HCT116 (cell line): Measurements from ENCODE around the gene BTBD9. TPM values are rescaled to one million over a fixed set of nuclear protein-coding genes. Genes with fewer than 3 reads are reported as not detected.
A peak's percentile ranks its signal among the peaks of the same experiment; 100 is the strongest.

ENCODE experiments used
- ATAC-seq: fragments of 200-7000 bp; cut with Tn5 transposase; 2 replicates; pipeline ENCODE4 v1.9.1; 2020; ENCODE audit warnings: mild to moderate bottlenecking, moderate library complexity
- BruUV-seq: library from RNA; stranded (reverse); fragments of 400-500 nt; replicated peaks from 2 replicates; lab custom pipeline; 2021; lab: Mats Ljungman, UMichigan
- CTCF ChIA-PET: fragments of 300-600 bp; sonication (Branson Sonifier 250); formaldehyde crosslinking; loops from one replicate; lab custom pipeline; 2021; ENCODE audit warnings: antibody characterized with exemption; lab: Charles Lee
- POLR2A ChIA-PET: fragments of 300-600, 350-600 bp; sonication (Branson Sonifier 250); formaldehyde crosslinking; loops from one replicate; lab custom pipeline; 2021; ENCODE audit warnings: antibody characterized with exemption; lab: Charles Lee
- RAD21 ChIA-PET, 2 experiments: fragments of 300-600 bp; sonication (Branson Sonifier 250); formaldehyde crosslinking; loops; one replicate each; lab custom pipeline; 2023; ENCODE audit warnings: low total read pairs in 2 of 2; ENCODE audit not compliant: uncharacterized antibody in 2 of 2, unreplicated experiment in 2 of 2, low non-redundant PET in 1 of 2; lab: Charles Lee
- DNase-seq: peaks from one replicate; pipeline ENCODE4 v3.0.0-alpha.2; 2010; ENCODE audit warnings: low read depth, low spot score
- H2AFZ ChIP-seq: fragments of 200-600 bp; shearing (Covaris generic), sonication (generic); 2 replicates; pipeline ENCODE4 v1.6.1; 2017; ENCODE audit warnings: low read depth, mixed run types, mixed read lengths, antibody characterized with exemption, low read length; ENCODE audit not compliant: poor library complexity, severe bottlenecking
- H3K27ac ChIP-seq: 2 replicates; pipeline ENCODE4 v1.5.1; 2012; ENCODE audit warnings: low read depth, low read length
- H3K27me3 ChIP-seq: fragments of 200-600 bp; sonication (generic); 2 replicates; pipeline ENCODE4 v1.6.1; 2016; ENCODE audit warnings: mixed run types, low read length, mixed read lengths; ENCODE audit not compliant: insufficient read depth
- H3K36me3 ChIP-seq, 2 experiments: fragments of 200-500 bp in 1 of 2; fragments of 200-600 bp in 1 of 2; sonication (Bioruptor generic) in 1 of 2; sonication (generic) in 1 of 2; 2 replicates each; pipeline versions ENCODE4 v1.5.1 to v1.6.1; 2014 to 2016; ENCODE audit warnings: low read length in 2 of 2, inconsistent platforms in 1 of 2, mixed read lengths in 1 of 2, mixed run types in 1 of 2; ENCODE audit not compliant: insufficient read depth in 2 of 2, control insufficient read depth in 1 of 2
- H3K4me1 ChIP-seq, 2 experiments: fragments of 200-600 bp in 1 of 2; sonication (generic) in 1 of 2; 2 replicates each; pipeline versions ENCODE4 v1.5.1 to v1.6.1; 2012 to 2017; ENCODE audit warnings: low read length in 2 of 2, inconsistent platforms in 1 of 2, mild to moderate bottlenecking in 1 of 2, mixed read lengths in 1 of 2, mixed run types in 1 of 2, moderate library complexity in 1 of 2; ENCODE audit not compliant: insufficient read depth in 2 of 2, control insufficient read depth in 1 of 2
- H3K4me2 ChIP-seq: fragments of 200-600 bp; sonication (generic); 2 replicates; pipeline ENCODE4 v1.6.1; 2017; ENCODE audit warnings: mixed run types, low read length, mixed read lengths
- H3K4me3 ChIP-seq, 2 experiments: fragments of 200-600 bp in 1 of 2; sonication (generic) in 1 of 2; replicated peaks in 1 of 2; 2 replicates each; pipeline ENCODE4 v1.5.1; 2011 to 2016; ENCODE audit warnings: low read length in 2 of 2, control low read depth in 1 of 2, low read depth in 1 of 2, mild to moderate bottlenecking in 1 of 2, mixed read lengths in 1 of 2, mixed run types in 1 of 2
- H3K79me2 ChIP-seq: fragments of 200-600 bp; sonication (generic); 2 replicates; pipeline ENCODE4 v1.6.1; 2017; ENCODE audit warnings: mild to moderate bottlenecking, mixed run types, low read length, moderate library complexity, mixed read lengths; ENCODE audit not compliant: insufficient read depth
- H3K9ac ChIP-seq: fragments of 200-600 bp; sonication (generic); 2 replicates; pipeline ENCODE4 v1.6.1; 2016; ENCODE audit warnings: low read length, mixed read lengths
- H3K9me2 ChIP-seq: fragments of 200-600 bp; sonication (generic), shearing (Covaris generic); 2 replicates; pipeline ENCODE4 v1.6.1; 2017; ENCODE audit warnings: mixed run types, mild to moderate bottlenecking, moderate library complexity; ENCODE audit not compliant: insufficient read depth
- H3K9me3 ChIP-seq, 2 experiments: fragments of 200-500 bp in 1 of 2; fragments of 200-600 bp in 1 of 2; sonication (Bioruptor generic) in 1 of 2; sonication (generic) in 1 of 2; 2 replicates each; pipeline ENCODE4 v1.6.1; 2014 to 2017; ENCODE audit warnings: low read length in 2 of 2, mixed read lengths in 2 of 2, inconsistent platforms in 1 of 2, low read depth in 1 of 2, mild to moderate bottlenecking in 1 of 2, mixed run types in 1 of 2, moderate library complexity in 1 of 2; ENCODE audit not compliant: control insufficient read depth in 1 of 2, insufficient read depth in 1 of 2
- H4K20me1 ChIP-seq: fragments of 200-600 bp; sonication (generic), shearing (Covaris generic); 2 replicates; pipeline ENCODE4 v1.6.1; 2017; ENCODE audit warnings: mixed run types, mild to moderate bottlenecking, moderate library complexity; ENCODE audit not compliant: insufficient read depth
- CBX3 ChIP-seq: IDR thresholded peaks from 2 replicates; pipeline ENCODE4 v1.6.1; 2012; ENCODE audit warnings: low read depth
- CEBPB ChIP-seq: IDR thresholded peaks from 2 replicates; pipeline ENCODE4 v1.6.1; 2012; ENCODE audit warnings: low read depth
- EGR1 ChIP-seq: IDR thresholded peaks from 2 replicates; pipeline ENCODE4 v1.6.1; 2012; ENCODE audit warnings: low read depth
- ELF1 ChIP-seq: IDR thresholded peaks from 2 replicates; pipeline ENCODE4 v1.6.1; 2012; ENCODE audit warnings: low read depth, borderline replicate concordance
- EZH2 ChIP-seq: fragments of 200-600 bp; sonication (generic); IDR thresholded peaks from 2 replicates; pipeline ENCODE4 v1.6.1; 2017; ENCODE audit warnings: antibody characterized with exemption, mixed run types
- EZH2phosphoT487 ChIP-seq: fragments of 200-600 bp; IDR thresholded peaks from 2 replicates; pipeline ENCODE4 v1.6.1; 2018; ENCODE audit warnings: antibody characterized with exemption, borderline replicate concordance
- FOSL1 ChIP-seq: IDR thresholded peaks from 2 replicates; pipeline ENCODE4 v1.6.1; 2012; ENCODE audit warnings: low read depth
- JUND ChIP-seq: IDR thresholded peaks from 2 replicates; pipeline ENCODE4 v1.6.1; 2012
- POLR2AphosphoS5 ChIP-seq: IDR thresholded peaks from 2 replicates; pipeline ENCODE4 v1.6.1; 2011; ENCODE audit warnings: mild to moderate bottlenecking, low read depth, low read length, moderate library complexity
- RAD21 ChIP-seq: IDR thresholded peaks from 2 replicates; pipeline ENCODE4 v1.6.1; 2012; ENCODE audit warnings: low read depth, mild to moderate bottlenecking
- SIN3A ChIP-seq: IDR thresholded peaks from 2 replicates; pipeline ENCODE4 v1.6.1; 2012; ENCODE audit warnings: low read depth
- SP1 ChIP-seq: IDR thresholded peaks from 2 replicates; pipeline ENCODE4 v1.6.1; 2012; ENCODE audit warnings: low read depth
- SRF ChIP-seq: IDR thresholded peaks from 2 replicates; pipeline ENCODE4 v1.6.1; 2012; ENCODE audit warnings: low read depth
- TCF7L2 ChIP-seq: IDR thresholded peaks from 2 replicates; pipeline ENCODE4 v1.7.0; 2011; ENCODE audit warnings: borderline replicate concordance, inconsistent platforms; ENCODE audit not compliant: insufficient read depth, insufficient read length; ENCODE audit errors: extremely low read depth
- YY1 ChIP-seq: IDR thresholded peaks from 2 replicates; pipeline ENCODE4 v1.6.1; 2011; ENCODE audit warnings: low read length, low read depth, moderate library complexity, mild to moderate bottlenecking; ENCODE audit not compliant: insufficient replicate concordance; ENCODE audit errors: extremely low read depth
- ZNF274 ChIP-seq: fragments of 200-500 bp; sonication (Bioruptor generic); IDR thresholded peaks from 2 replicates; pipeline ENCODE4 v1.6.1; 2014; ENCODE audit warnings: mild to moderate bottlenecking, low read depth, low read length, inconsistent platforms
- intact Hi-C: fragments of 100-400 bp; cut with micrococcal nuclease; formaldehyde crosslinking; loops from 2 replicates; pipeline ENCODE4 v1.10.0; 2022
- total RNA-seq: library from RNA; stranded (reverse); gene quantifications from one replicate; pipeline ENCODE4 v1.2.1, GENCODE V29; 2021; ENCODE audit not compliant: unreplicated experiment
- TF ChIP-seq, protein P1 (sequence below): IDR thresholded peaks from 2 replicates; pipeline ENCODE4 v1.6.1; 2012
- TF ChIP-seq, protein P2 (sequence below): IDR thresholded peaks from 2 replicates; pipeline ENCODE4 v1.6.1; 2012
- TF ChIP-seq, protein P3 (sequence below): IDR thresholded peaks from 2 replicates; pipeline ENCODE4 v1.6.1; 2012; ENCODE audit warnings: low read depth
- TF ChIP-seq, protein P4 (sequence below): IDR thresholded peaks from 2 replicates; pipeline ENCODE4 v1.6.1; 2011; ENCODE audit warnings: mild to moderate bottlenecking, low read length, moderate library complexity; ENCODE audit not compliant: insufficient replicate concordance; ENCODE audit errors: extremely low read depth

Gene BTBD9
- total RNA-seq, 1 experiment from 2014 or later, result 10.9 TPM

DNA sequence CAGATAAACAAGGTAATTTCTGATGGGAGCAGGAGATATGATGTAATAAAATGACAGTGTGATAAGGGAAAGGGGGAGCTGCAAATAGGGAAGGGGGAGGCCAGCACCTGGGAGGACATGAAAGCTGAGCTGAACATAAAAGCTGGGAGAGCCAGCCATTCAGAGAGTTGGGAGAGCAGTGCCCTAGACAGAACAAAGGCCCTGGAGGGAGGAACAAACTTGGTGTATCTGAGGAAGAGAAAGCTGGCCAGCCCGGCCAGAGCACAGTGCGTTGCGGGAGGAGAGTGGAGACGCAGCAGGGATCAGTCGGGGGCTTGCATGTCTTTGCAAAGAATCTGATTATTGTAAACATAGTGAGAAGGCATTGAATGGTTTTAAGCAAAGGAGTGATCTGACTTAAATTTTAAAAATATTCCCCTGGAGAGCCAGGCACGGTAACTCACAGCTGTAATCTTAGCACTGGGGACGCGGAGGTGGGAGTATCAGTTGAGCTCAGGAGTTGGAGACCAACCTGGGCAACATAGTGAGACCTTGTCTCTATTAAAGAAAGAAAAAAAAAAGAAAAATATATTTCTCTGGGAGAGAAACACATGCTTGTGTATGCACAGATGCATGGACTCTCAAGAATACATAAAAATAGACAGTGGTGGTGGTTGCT, 502.0 kb downstream of the BTBD9 start (continued):
- no peak for TF ChIP-seq EZH2phosphoT487
- TF ChIP-seq TCF7L2, result no peak
- no peak for TF ChIP-seq SRF
- TF ChIP-seq POLR2AphosphoS5, result no peak
- no peak for TF ChIP-seq CBX3
- no peak for TF ChIP-seq SIN3A
- no peak for TF ChIP-seq SP1
- TF ChIP-seq, protein P1, sequence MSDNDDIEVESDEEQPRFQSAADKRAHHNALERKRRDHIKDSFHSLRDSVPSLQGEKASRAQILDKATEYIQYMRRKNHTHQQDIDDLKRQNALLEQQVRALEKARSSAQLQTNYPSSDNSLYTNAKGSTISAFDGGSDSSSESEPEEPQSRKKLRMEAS, result no peak
- TF ChIP-seq, protein P2, sequence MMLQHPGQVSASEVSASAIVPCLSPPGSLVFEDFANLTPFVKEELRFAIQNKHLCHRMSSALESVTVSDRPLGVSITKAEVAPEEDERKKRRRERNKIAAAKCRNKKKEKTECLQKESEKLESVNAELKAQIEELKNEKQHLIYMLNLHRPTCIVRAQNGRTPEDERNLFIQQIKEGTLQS, result no peak

DNA sequence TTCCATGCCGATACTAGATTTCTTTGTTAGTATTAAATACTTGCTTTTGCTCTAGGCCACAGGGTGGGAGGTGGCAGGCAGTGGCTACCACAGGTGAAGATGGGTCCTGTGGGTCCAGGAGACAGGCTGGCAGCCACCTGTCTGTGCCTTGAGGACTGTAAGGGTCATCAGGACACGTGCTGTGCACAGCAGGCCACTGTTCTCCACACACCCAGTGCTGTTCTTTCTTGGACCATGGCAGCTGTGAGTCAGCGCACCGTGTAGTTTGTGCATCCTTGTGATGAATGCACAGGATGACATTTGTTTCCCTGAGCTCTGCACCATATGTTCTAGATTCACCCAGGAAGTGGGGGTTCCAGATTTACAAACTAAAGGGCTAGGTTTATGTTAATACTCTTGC, 503.2 kb downstream of the BTBD9 start:
- H3K27me3 ChIP-seq, result no peaks in the 10 kb centered on the region
- ChIA-PET RAD21 (no interaction called here), POLR2A (no interaction called here), CTCF (no interaction called here)
- no peak overlapping the region for H3K4me2 ChIP-seq
- H3K79me2 ChIP-seq, result no peaks in the 10 kb centered on the region
- no peaks in the 10 kb centered on the region for H3K36me3 ChIP-seq
- H2AFZ ChIP-seq, result no peak overlapping the region
- H3K9me2 ChIP-seq, result no peaks in the 10 kb centered on the region
- no peak overlapping the region for H3K27ac ChIP-seq
- no peak overlapping the region for H3K4me3 ChIP-seq
- intact Hi-C loops, result no loop called here
- ATAC-seq, result peak; percentile 14; the same call in 1 of the 2 replicates
- no peak overlapping the region for H3K9ac ChIP-seq
- no peaks in the 10 kb centered on the region for H3K9me3 ChIP-seq
- no TSS peak for BruUV-seq
- no peaks in the 10 kb centered on the region for H4K20me1 ChIP-seq
- no peak for DNase-seq
- H3K4me1 ChIP-seq, result peaks cover 0 to 6% of the 10 kb centered on the region in 2 experiments; a peak in 1 of 4 replicates
- TF ChIP-seq FOSL1, result no peak
- no peak for TF ChIP-seq EZH2
- TF ChIP-seq ELF1, result no peak
- TF ChIP-seq, protein P3, sequence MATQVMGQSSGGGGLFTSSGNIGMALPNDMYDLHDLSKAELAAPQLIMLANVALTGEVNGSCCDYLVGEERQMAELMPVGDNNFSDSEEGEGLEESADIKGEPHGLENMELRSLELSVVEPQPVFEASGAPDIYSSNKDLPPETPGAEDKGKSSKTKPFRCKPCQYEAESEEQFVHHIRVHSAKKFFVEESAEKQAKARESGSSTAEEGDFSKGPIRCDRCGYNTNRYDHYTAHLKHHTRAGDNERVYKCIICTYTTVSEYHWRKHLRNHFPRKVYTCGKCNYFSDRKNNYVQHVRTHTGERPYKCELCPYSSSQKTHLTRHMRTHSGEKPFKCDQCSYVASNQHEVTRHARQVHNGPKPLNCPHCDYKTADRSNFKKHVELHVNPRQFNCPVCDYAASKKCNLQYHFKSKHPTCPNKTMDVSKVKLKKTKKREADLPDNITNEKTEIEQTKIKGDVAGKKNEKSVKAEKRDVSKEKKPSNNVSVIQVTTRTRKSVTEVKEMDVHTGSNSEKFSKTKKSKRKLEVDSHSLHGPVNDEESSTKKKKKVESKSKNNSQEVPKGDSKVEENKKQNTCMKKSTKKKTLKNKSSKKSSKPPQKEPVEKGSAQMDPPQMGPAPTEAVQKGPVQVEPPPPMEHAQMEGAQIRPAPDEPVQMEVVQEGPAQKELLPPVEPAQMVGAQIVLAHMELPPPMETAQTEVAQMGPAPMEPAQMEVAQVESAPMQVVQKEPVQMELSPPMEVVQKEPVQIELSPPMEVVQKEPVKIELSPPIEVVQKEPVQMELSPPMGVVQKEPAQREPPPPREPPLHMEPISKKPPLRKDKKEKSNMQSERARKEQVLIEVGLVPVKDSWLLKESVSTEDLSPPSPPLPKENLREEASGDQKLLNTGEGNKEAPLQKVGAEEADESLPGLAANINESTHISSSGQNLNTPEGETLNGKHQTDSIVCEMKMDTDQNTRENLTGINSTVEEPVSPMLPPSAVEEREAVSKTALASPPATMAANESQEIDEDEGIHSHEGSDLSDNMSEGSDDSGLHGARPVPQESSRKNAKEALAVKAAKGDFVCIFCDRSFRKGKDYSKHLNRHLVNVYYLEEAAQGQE, result no peak
- TF ChIP-seq EGR1, result no peak
- no peak for TF ChIP-seq SIN3A
- no peak for TF ChIP-seq CEBPB
- no peak for TF ChIP-seq SRF
- TF ChIP-seq, protein P1, result no peak
- no peak for TF ChIP-seq SP1
- TF ChIP-seq RAD21, result no peak
- TF ChIP-seq EZH2phosphoT487, result no peak
- TF ChIP-seq POLR2AphosphoS5, result no peak
- no peak for TF ChIP-seq JUND
- TF ChIP-seq ZNF274, result no peak
- TF ChIP-seq, protein P4, sequence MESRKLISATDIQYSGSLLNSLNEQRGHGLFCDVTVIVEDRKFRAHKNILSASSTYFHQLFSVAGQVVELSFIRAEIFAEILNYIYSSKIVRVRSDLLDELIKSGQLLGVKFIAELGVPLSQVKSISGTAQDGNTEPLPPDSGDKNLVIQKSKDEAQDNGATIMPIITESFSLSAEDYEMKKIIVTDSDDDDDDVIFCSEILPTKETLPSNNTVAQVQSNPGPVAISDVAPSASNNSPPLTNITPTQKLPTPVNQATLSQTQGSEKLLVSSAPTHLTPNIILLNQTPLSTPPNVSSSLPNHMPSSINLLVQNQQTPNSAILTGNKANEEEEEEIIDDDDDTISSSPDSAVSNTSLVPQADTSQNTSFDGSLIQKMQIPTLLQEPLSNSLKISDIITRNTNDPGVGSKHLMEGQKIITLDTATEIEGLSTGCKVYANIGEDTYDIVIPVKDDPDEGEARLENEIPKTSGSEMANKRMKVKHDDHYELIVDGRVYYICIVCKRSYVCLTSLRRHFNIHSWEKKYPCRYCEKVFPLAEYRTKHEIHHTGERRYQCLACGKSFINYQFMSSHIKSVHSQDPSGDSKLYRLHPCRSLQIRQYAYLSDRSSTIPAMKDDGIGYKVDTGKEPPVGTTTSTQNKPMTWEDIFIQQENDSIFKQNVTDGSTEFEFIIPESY, result no peak
- TF ChIP-seq CBX3, result no peak
- no peak for TF ChIP-seq YY1
